ENCODE data around the gene KANSL1.

DNA sequence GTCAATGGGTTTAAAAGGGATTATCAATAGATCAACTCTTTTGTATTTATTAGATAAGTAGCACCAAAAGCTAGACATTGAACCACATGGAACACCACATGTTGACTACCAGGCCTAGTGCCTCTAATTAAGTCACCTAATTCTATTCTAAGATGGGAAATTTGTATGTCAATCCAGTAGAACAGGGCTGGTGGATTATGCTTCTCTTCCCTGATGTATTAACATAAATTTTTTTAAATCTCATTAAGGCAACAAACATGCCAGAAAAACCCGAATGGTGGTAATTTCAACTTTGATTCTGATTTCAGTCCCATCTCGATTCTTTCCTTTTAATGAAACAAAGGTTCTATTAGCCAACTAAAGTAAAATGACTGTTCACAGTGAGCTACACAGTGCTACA is 92.6 kb downstream of the KANSL1 start:
- TF ChIP-seq EZH2 (IDR thresholded peaks at IDR 0.05; ENCODE audit: low read depth) = no peak
- TF ChIP-seq, protein P1, sequence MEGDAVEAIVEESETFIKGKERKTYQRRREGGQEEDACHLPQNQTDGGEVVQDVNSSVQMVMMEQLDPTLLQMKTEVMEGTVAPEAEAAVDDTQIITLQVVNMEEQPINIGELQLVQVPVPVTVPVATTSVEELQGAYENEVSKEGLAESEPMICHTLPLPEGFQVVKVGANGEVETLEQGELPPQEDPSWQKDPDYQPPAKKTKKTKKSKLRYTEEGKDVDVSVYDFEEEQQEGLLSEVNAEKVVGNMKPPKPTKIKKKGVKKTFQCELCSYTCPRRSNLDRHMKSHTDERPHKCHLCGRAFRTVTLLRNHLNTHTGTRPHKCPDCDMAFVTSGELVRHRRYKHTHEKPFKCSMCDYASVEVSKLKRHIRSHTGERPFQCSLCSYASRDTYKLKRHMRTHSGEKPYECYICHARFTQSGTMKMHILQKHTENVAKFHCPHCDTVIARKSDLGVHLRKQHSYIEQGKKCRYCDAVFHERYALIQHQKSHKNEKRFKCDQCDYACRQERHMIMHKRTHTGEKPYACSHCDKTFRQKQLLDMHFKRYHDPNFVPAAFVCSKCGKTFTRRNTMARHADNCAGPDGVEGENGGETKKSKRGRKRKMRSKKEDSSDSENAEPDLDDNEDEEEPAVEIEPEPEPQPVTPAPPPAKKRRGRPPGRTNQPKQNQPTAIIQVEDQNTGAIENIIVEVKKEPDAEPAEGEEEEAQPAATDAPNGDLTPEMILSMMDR (conservative IDR thresholded peaks at IDR 0.05) = no peak

Data from PC-9 (cell line).